Panc1 (cell line): ENCODE data around the gene CREB5. TPM values are rescaled to one million over a fixed set of nuclear protein-coding genes. Genes with fewer than 3 reads are reported as not detected.

Source experiments
- ATAC-seq: fragments of 200-7000 bp; cut with Tn5 transposase; 2 replicates; pipeline ENCODE4 v1.9.1; 2020; ENCODE audit warnings: mild to moderate bottlenecking, moderate library complexity
- BruUV-seq: library from RNA; stranded (reverse); fragments of 400-500 nt; replicated peaks from 2 replicates; lab custom pipeline; 2021; lab: Mats Ljungman, UMichigan
- CTCF ChIA-PET: fragments of 300-600 bp; sonication (Branson Sonifier 250); formaldehyde crosslinking; loops from one replicate; lab custom pipeline; 2022; ENCODE audit warnings: antibody characterized with exemption; lab: Charles Lee
- POLR2A ChIA-PET: fragments of 300-600 bp; sonication (Branson Sonifier 250); formaldehyde crosslinking; loops from one replicate; lab custom pipeline; 2022; ENCODE audit warnings: antibody characterized with exemption; lab: Charles Lee
- DNase-seq: peaks from one replicate; pipeline ENCODE4 v3.0.0-alpha.2; 2010; ENCODE audit warnings: low read depth, low spot score
- H3K27ac ChIP-seq: 2 replicates; pipeline ENCODE4 v1.5.1; 2011; ENCODE audit warnings: mild to moderate bottlenecking, low read length, inconsistent platforms
- H3K27me3 ChIP-seq: fragments of 200-500 bp; sonication (Bioruptor generic); 2 replicates; pipeline ENCODE4 v1.6.0; 2014; ENCODE audit warnings: low read length, inconsistent platforms; ENCODE audit not compliant: control insufficient read depth, insufficient read depth
- H3K36me3 ChIP-seq: fragments of 200-500 bp; sonication (Bioruptor generic); 2 replicates; pipeline ENCODE4 v1.5.1; 2014; ENCODE audit warnings: inconsistent platforms, mild to moderate bottlenecking, low read length, moderate library complexity; ENCODE audit not compliant: control insufficient read depth, insufficient read depth
- H3K4me1 ChIP-seq: 2 replicates; pipeline ENCODE4 v1.5.1; 2011; ENCODE audit warnings: inconsistent platforms, mild to moderate bottlenecking, low read length, moderate library complexity; ENCODE audit not compliant: control insufficient read depth, insufficient read depth
- H3K4me3 ChIP-seq, 2 experiments: 2 replicates each; pipeline ENCODE4 v1.5.1; 2011 to 2012; ENCODE audit warnings: low read depth in 2 of 2, low read length in 2 of 2, mild to moderate bottlenecking in 2 of 2, inconsistent platforms in 1 of 2, moderate library complexity in 1 of 2
- H3K9me3 ChIP-seq: fragments of 200-500 bp; sonication (Bioruptor generic); 2 replicates; pipeline ENCODE4 v1.5.1; 2014; ENCODE audit warnings: low read depth, mild to moderate bottlenecking, inconsistent platforms, low read length, moderate library complexity; ENCODE audit not compliant: control insufficient read depth, insufficient read depth
- CTCF ChIP-seq: fragments of 450-650 bp; IDR thresholded peaks from 2 replicates; pipeline ENCODE4 v1.5.1; 2017; ENCODE audit warnings: mild to moderate bottlenecking
- POLR2AphosphoS5 ChIP-seq: IDR thresholded peaks from 2 replicates; pipeline ENCODE4 v1.6.1; 2012; ENCODE audit warnings: mild to moderate bottlenecking, low read depth, low read length, moderate library complexity
- REST ChIP-seq, 2 experiments: IDR thresholded peaks; 2 replicates each; pipeline ENCODE4 v1.6.1; 2011 to 2012; ENCODE audit warnings: low read depth in 2 of 2, control low read depth in 1 of 2, low read length in 1 of 2, mild to moderate bottlenecking in 1 of 2, moderate library complexity in 1 of 2; ENCODE audit not compliant: insufficient read depth in 1 of 2
- SIN3A ChIP-seq: IDR thresholded peaks from 2 replicates; pipeline ENCODE4 v1.6.1; 2012; ENCODE audit warnings: low read depth, mild to moderate bottlenecking, low read length, moderate library complexity, borderline replicate concordance; ENCODE audit not compliant: insufficient read depth
- TCF7L2 ChIP-seq: IDR thresholded peaks from 2 replicates; pipeline ENCODE4 v1.6.1; 2011; ENCODE audit warnings: mild to moderate bottlenecking, low read depth, low read length, inconsistent platforms
- in situ Hi-C: cut with HindIII; loops from 2 replicates; pipeline ENCODE4 v1.10.0; 2016; ENCODE audit warnings: low sequenced_read_pairs, low pct_unique_long_range_greater_than_20kb
- intact Hi-C: fragments of 100-400 bp; cut with micrococcal nuclease; formaldehyde crosslinking; loops from one replicate; pipeline ENCODE4 v1.10.0; 2022; ENCODE audit not compliant: unreplicated experiment
- total RNA-seq: library from RNA; stranded (reverse); gene quantifications from one replicate; pipeline ENCODE4 v1.2.1, GENCODE V29; 2021; ENCODE audit not compliant: unreplicated experiment

The CREB5 gene
- total RNA-seq, 1 experiment from 2014 or later: 3.1 TPM

GRCh38 chr7:28872226-28872625 is 459.9 kb downstream of the CREB5 start:
- no peak overlapping the region for H3K27ac ChIP-seq
- no peak for DNase-seq
- intact Hi-C loops (no loop called here), in situ Hi-C loops (no loop called here)
- ChIA-PET POLR2A (no interaction called here), CTCF (no interaction called here)
- BruUV-seq: no TSS peak
- no peak for ATAC-seq
- no peak overlapping the region for H3K4me3 ChIP-seq
- H3K36me3 ChIP-seq: no peaks in the 10 kb centered on the region
- no peak for TF ChIP-seq REST (IDR thresholded peaks at IDR 0.05; ENCODE audit: insufficient read depth in 1 of 2, low read depth in 2 of 2, low read length in 1 of 2)
- no peak for TF ChIP-seq POLR2AphosphoS5
- TF ChIP-seq CTCF: no peak
- no peak for TF ChIP-seq SIN3A
- TF ChIP-seq TCF7L2: no peak
- peaks cover 9% of the 10 kb centered on the region for H3K27me3 ChIP-seq
- H3K9me3 ChIP-seq: no peaks in the 10 kb centered on the region
- H3K4me1 ChIP-seq: no peaks in the 10 kb centered on the region

- Histone ChIP-seq H3K4me1 (no peaks in the 10 kb centered on the region), H3K36me3 (no peaks in the 10 kb centered on the region), H3K27me3 (peaks cover 9% of the 10 kb centered on the region), H3K4me3 (no peak overlapping the region), H3K27ac (no peak overlapping the region), H3K9me3 (no peaks in the 10 kb centered on the region)
- TF ChIP-seq TCF7L2 (no peak), REST (IDR thresholded peaks at IDR 0.05; ENCODE audit: insufficient read depth in 1 of 2, low read depth in 2 of 2, low read length in 1 of 2) (no peak), CTCF (no peak)
- DNase-seq (no peak), ATAC-seq (no peak)
- ChIA-PET CTCF (no interaction called here), POLR2A (no interaction called here)
- in situ Hi-C loops (no loop called here), intact Hi-C loops (no loop called here)
- BruUV-seq: no TSS peak
Observed at GRCh38 chr7:28873365-28873764, 461.0 kb downstream of the CREB5 start.
